Adrenal gland (tissue), 12 donors: ENCODE results near the gene ENOX1. TPM values are rescaled to one million over a fixed set of nuclear protein-coding genes. Genes with fewer than 3 reads are reported as not detected.

ENCODE experiments used
- DNase-seq, 7 donors: peaks; one replicate each; pipeline ENCODE4 v3.0.0-alpha.2; 2019 to 2020
- H3K27ac ChIP-seq, 5 donors: fragments of 200-600 bp; sonication (generic) in 4 of 5; 1 replicate in 3 of 5; 2 replicates in 2 of 5; pipeline versions ENCODE4 v1.5.1 to v1.8.0; 2016 to 2020; ENCODE audit warnings: mild to moderate bottlenecking in 1 of 5
- H3K27me3 ChIP-seq: fragments of 200-600 bp; 2 replicates; pipeline ENCODE4 v1.8.0; 2021
- H3K36me3 ChIP-seq, 2 donors: fragments of 200-600 bp; replicated peaks in 1 of 2; 1 replicate in 1 of 2; 2 replicates in 1 of 2; pipeline versions ENCODE4 v1.5.1 to v1.8.0; 2018 to 2022
- H3K4me1 ChIP-seq, 2 donors: fragments of 200-600 bp; replicated peaks in 1 of 2; 1 replicate in 1 of 2; 2 replicates in 1 of 2; pipeline versions ENCODE4 v1.5.1 to v1.8.0; 2018 to 2021
- H3K4me3 ChIP-seq, 4 donors: fragments of 200-600 bp; sonication (generic) in 3 of 4; one replicate each; pipeline ENCODE4 v1.5.1; 2016 to 2018
- H3K9me3 ChIP-seq, 3 donors: fragments of 200-600 bp; sonication (generic) in 1 of 3; replicated peaks in 1 of 3; 1 replicate in 2 of 3; 2 replicates in 1 of 3; pipeline versions ENCODE4 v1.5.1 to v1.8.0; 2016 to 2021
- CTCF ChIP-seq, 6 experiments: fragments of 450-650 bp in 4 of 6; fragments of 200-600 bp in 2 of 6; sonication (generic) in 1 of 6; IDR thresholded peaks; 1 replicate in 5 of 6; 2 replicates in 1 of 6; pipeline versions ENCODE4 v1.5.1 to v1.8.0; 2016 to 2021; ENCODE audit warnings: antibody characterized with exemption in 6 of 6, mild to moderate bottlenecking in 2 of 6, moderate library complexity in 1 of 6
- POLR2A ChIP-seq, 2 donors: fragments of 450-650 bp; IDR thresholded peaks; one replicate each; pipeline ENCODE4 v1.6.1; 2017; ENCODE audit warnings: antibody characterized with exemption in 2 of 2, mild to moderate bottlenecking in 2 of 2, moderate library complexity in 1 of 2
- WGBS, 4 donors: extraction: QIAGEN DNeasy Blood & Tissue Kit in 2 of 4; methylation state at CpG; one replicate each; pipeline versions ENCODE4 v1.1.5 to v1.1.7; 2013 to 2017; 5-methylcytosine and 5-hydroxymethylcytosine counted together
- intact Hi-C, 2 donors: fragments of 100-400 bp; cut with DNase I; formaldehyde crosslinking; loops; one replicate each; pipeline versions ENCODE4 v1.14.1 to v1.15.0; 2022 to 2023
- polyA plus RNA-seq, 3 donors: library from polyadenylated mRNA; stranded (reverse); fragments of 200-250 nt in 2 of 3; fragments of 350-450 nt in 1 of 3; fragmentation: Illumina TruSeq in 1 of 3; extraction: RNeasy Lipid Tissue Mini Kit (QIAGEN cat#74804) in 1 of 3; gene quantifications; one replicate each; pipeline ENCODE4 v1.2.3, GENCODE V29; 2013 to 2014
- total RNA-seq, 9 donors: library from RNA; depleted of rRNA in 4 of 9; stranded (reverse); fragments of >200 nt in 4 of 9; fragments of 120-200 nt in 1 of 9; fragmentation: NEBNext Ultra II Directional in 1 of 9; extraction: Animal tissue kit (Norgen Biotek cat#: 25700) in 1 of 9; gene quantifications; one replicate each; pipeline versions ENCODE4 v1.1.0 to v1.2.4, GENCODE V29; 2013 to 2023
- donor health status: healthy with polysubstance abuse.
- donor health status: Bipolar disorder and iron deficiency.
- donor health status: DM: yes; HTN: yes; CAD: no.
- donor health status: DM: no; HTN: no; CAD: no.
- donor health status: DM: no; HTN: no; CAD: no.
- donor health status: DM: yes; HTN: yes; CAD: no.

ENOX1 gene
- total and polyA plus RNA-seq, 12 donors = 0.25 to 5.8 (median 1.6) TPM

GRCh38 chr13:43669964-43670363 lies 116.8 kb downstream of the ENOX1 start:
- TF ChIP-seq POLR2A (IDR thresholded peaks at IDR 0.05) (no peak), CTCF (IDR thresholded peaks at IDR 0.05) (no peak)
- DNase-seq = no peak
- Histone ChIP-seq H3K27me3 (no peaks in the 10 kb centered on the region), H3K4me3 (no peak overlapping the region), H3K36me3 (no peaks in the 10 kb centered on the region), H3K4me1 (peaks cover 0 to 4% of the 10 kb centered on the region in 2 donors), H3K9me3 (no peaks in the 10 kb centered on the region), H3K27ac (no peak overlapping the region)
- intact Hi-C loops = no loop called here
- 74 to 91% (median 88%) methylated on average over 3 of the region's 3 CpGs for WGBS, 4 donors

GRCh38 chr13:43669101-43669500 lies 117.7 kb downstream of the ENOX1 start:
- no peak for TF ChIP-seq POLR2A (IDR thresholded peaks at IDR 0.05)
- no peak for TF ChIP-seq CTCF (IDR thresholded peaks at IDR 0.05)
- H3K36me3 ChIP-seq = no peaks in the 10 kb centered on the region
- no peaks in the 10 kb centered on the region for H3K9me3 ChIP-seq
- no peak overlapping the region for H3K4me3 ChIP-seq
- WGBS, 4 donors = 75 to 91% (median 87%) methylated on average over 1 of the region's 1 CpG
- intact Hi-C loops = no loop called here
- H3K4me1 ChIP-seq = peaks cover 0 to 13% of the 10 kb centered on the region in 2 donors
- no peaks in the 10 kb centered on the region for H3K27me3 ChIP-seq
- no peak for DNase-seq
- no peak overlapping the region for H3K27ac ChIP-seq

- no peaks in the 10 kb centered on the region for H3K27me3 ChIP-seq
- no peaks in the 10 kb centered on the region for H3K36me3 ChIP-seq
- H3K9me3 ChIP-seq = no peaks in the 10 kb centered on the region
- no peak overlapping the region for H3K4me3 ChIP-seq
- no peak overlapping the region for H3K27ac ChIP-seq
- TF ChIP-seq CTCF (IDR thresholded peaks at IDR 0.05) = no peak
- TF ChIP-seq POLR2A (IDR thresholded peaks at IDR 0.05) = no peak
- DNase-seq = no peak
- H3K4me1 ChIP-seq = peaks cover 0 to 13% of the 10 kb centered on the region in 2 donors
- intact Hi-C loops = no loop called here
- WGBS, 4 donors = 96 to 100% (median 99%) methylated on average over 2 of the region's 2 CpGs
These were observed 120.4 kb downstream of the ENOX1 start for GRCh38 chr13:43666403-43666802.

- H3K4me1 ChIP-seq = peaks cover 0 to 13% of the 10 kb centered on the region in 2 donors
- WGBS, 4 donors = 77 to 88% (median 81%) methylated on average over 6 of the region's 6 CpGs
- H3K27me3 ChIP-seq = no peaks in the 10 kb centered on the region
- no peak for DNase-seq
- no peaks in the 10 kb centered on the region for H3K9me3 ChIP-seq
- TF ChIP-seq POLR2A (IDR thresholded peaks at IDR 0.05) (no peak), CTCF (IDR thresholded peaks at IDR 0.05) (no peak)
- H3K27ac ChIP-seq = no peak overlapping the region
- no peak overlapping the region for H3K4me3 ChIP-seq
- intact Hi-C loops = no loop called here
- H3K36me3 ChIP-seq = no peaks in the 10 kb centered on the region
These were observed 121.4 kb downstream of the ENOX1 start for GRCh38 chr13:43665388-43665787.
